ENCODE measurements around the gene MED13.
"Not testable (repeated sequence)": the region's sequence is repeated elsewhere in the genome, so short reads cannot be mapped to it uniquely, and the experiment has no call there.

MED13 gene

DNA sequence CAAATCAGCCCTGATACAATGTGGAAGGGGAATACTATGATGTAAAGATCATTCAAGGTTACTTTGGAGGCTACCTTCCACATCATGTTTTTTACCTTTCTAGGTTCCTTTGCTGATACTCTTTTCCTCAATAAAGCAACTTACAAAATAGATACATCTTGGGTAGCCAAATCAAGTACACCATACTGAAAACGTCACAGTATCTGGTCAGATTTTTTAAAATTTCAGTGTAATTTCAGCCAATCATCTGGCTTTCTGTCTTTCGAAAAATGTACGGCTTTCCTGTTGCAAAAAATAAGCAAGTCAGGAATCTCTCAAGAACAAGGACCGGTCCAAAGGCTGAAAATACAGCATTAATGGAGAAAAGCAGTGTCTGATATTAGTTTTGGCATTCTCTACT lies 15.6 kb upstream of the MED13 start:
- Histone ChIP-seq H3K9me3 (no peaks in the 10 kb centered on the region), H3K4me1 (ENCODE audit: control insufficient read depth in 1 of 2, insufficient read depth in 1 of 2, low read depth in 1 of 2, low read length in 1 of 2) (no peaks in the 10 kb centered on the region), H3K36me3 (no peaks in the 10 kb centered on the region), H3K27me3 (peaks cover 34% of the 10 kb centered on the region), H3K27ac (no peak overlapping the region), H3K4me3 (ENCODE audit: low read depth in 1 of 2, low read length in 1 of 2) (no peak overlapping the region)
- TF ChIP-seq, protein P1, sequence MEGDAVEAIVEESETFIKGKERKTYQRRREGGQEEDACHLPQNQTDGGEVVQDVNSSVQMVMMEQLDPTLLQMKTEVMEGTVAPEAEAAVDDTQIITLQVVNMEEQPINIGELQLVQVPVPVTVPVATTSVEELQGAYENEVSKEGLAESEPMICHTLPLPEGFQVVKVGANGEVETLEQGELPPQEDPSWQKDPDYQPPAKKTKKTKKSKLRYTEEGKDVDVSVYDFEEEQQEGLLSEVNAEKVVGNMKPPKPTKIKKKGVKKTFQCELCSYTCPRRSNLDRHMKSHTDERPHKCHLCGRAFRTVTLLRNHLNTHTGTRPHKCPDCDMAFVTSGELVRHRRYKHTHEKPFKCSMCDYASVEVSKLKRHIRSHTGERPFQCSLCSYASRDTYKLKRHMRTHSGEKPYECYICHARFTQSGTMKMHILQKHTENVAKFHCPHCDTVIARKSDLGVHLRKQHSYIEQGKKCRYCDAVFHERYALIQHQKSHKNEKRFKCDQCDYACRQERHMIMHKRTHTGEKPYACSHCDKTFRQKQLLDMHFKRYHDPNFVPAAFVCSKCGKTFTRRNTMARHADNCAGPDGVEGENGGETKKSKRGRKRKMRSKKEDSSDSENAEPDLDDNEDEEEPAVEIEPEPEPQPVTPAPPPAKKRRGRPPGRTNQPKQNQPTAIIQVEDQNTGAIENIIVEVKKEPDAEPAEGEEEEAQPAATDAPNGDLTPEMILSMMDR (IDR thresholded peaks at IDR 0.05), result no peak

DNA sequence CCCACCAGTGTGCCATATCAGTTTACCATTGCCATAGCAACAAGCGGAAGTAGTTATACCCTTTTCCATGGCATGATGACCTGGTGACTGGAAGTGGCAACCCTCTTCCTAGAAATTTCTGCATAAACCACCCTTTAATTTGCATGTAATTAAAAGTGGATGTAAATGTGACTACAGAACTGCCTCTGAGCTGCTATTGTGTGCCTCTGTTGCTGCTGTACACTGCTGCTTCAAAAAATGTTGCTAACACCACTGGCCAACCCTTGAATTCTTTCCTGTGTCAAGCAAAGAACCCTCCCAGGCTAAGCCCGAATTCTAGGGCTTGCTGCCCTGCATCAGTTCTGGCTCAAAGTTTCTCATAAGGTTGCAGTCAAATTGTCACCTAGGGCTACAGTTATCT lies 12.9 kb upstream of the MED13 start:
- Histone ChIP-seq H3K4me3 (ENCODE audit: low read depth in 1 of 2, low read length in 1 of 2) (no peak overlapping the region), H3K36me3 (no peaks in the 10 kb centered on the region), H3K4me1 (ENCODE audit: control insufficient read depth in 1 of 2, insufficient read depth in 1 of 2, low read depth in 1 of 2, low read length in 1 of 2) (no peaks in the 10 kb centered on the region), H3K9me3 (no peaks in the 10 kb centered on the region), H3K27me3 (peaks cover 36% of the 10 kb centered on the region), H3K27ac (no peak overlapping the region)
- TF ChIP-seq, protein P1 (IDR thresholded peaks at IDR 0.05), result no peak

DNA sequence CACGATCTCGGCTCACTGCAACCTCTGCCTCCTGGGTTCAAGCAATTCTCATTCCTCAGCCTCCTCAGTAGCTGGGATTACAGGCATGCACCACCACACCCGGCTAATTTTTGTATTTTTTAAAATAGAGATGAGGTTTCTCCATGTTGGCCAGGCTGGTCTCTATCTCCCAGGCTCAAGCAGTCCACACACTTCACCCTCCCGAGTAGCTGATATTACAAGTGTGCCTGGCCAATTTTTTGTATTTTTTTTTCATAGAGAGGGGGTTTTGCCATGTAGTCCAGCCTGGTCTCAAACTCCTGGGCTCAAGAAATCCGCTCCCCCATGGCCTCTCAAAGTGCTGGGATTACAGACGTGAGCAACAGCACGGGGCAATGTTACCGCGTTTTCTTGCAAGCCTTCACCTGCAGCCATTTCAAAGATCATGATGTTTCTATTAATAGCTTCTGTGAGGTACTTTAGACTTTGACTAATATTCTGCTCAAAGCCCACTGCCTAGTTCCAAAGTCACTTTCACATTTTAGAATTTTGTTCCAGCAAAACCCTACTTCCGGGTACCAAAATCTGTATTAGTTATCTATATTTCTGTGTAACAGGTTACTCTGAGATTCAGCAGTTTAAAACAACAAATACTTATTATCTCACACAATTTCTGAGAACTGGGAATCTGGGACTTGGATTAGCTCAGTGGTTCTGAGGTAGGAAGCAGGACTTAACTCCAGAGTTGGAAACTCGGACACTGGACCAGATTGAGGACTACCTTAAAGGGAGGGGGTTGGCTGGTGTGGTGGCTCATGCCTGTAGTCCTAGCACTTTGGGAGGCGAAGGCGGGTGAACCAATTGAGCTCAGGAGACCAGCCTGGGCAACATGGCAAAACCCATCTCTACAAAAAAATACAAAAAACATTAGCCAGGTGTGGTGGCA lies 12.0 kb upstream of the MED13 start:
- Histone ChIP-seq H3K36me3 (no peaks in the 10 kb centered on the region), H3K27me3 (peaks cover 36% of the 10 kb centered on the region), H3K9me3 (no peaks in the 10 kb centered on the region), H3K27ac (no peak overlapping the region), H3K4me3 (ENCODE audit: low read depth in 1 of 2, low read length in 1 of 2) (no peak overlapping the region), H3K4me1 (ENCODE audit: control insufficient read depth in 1 of 2, insufficient read depth in 1 of 2, low read depth in 1 of 2, low read length in 1 of 2) (no peaks in the 10 kb centered on the region)
- TF ChIP-seq, protein P1 (IDR thresholded peaks at IDR 0.05), result no peak

DNA sequence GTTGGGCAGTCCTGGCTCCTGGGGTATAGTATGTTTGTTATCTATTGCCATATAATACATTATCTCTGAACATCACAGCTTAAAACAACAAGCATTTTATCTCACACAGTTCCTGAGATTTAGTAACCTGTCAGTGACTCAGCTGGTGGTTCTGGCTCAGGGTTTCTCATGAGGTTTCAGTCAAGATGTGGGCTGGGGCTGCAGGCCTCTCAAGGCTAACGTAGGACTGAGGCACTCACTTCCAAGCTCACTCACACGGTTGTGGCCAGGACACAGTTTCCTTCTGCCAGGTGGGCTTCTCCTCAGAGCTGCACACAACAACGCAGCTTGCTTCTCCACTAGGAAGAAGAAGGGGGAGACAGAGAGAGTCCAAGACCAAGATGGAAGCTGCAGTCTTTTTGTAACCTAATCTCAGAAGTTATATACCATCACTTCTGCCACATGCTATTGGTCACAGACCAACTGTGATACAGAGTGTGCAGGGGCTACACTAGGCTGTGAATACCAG lies 10.3 kb upstream of the MED13 start:
- Histone ChIP-seq H3K4me3 (ENCODE audit: low read depth in 1 of 2, low read length in 1 of 2) (no peak overlapping the region), H3K36me3 (no peaks in the 10 kb centered on the region), H3K27ac (no peak overlapping the region), H3K9me3 (no peaks in the 10 kb centered on the region), H3K4me1 (ENCODE audit: control insufficient read depth in 1 of 2, insufficient read depth in 1 of 2, low read depth in 1 of 2, low read length in 1 of 2) (no peaks in the 10 kb centered on the region), H3K27me3 (peaks cover 36% of the 10 kb centered on the region)
- TF ChIP-seq, protein P1 (IDR thresholded peaks at IDR 0.05), result no peak

DNA sequence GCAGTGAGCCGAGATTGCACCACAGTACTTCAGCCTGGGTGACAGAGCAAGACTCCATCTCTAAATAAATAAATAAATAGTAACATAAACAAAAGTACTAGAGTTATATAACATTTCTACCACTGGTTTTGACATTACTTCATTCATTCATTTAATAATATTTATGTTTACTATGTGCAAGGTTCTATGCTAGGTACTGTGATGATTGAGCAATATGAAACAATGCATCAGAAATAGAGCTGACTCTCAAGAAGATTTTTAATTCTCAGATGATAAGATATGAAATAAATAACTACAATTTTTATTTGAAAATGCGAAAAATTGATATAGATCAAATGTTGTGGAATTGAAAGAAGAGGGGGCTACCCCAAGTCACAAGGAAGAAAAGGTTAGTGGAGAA lies 8.9 kb upstream of the MED13 start:
- no peaks in the 10 kb centered on the region for H3K4me1 ChIP-seq (ENCODE audit: control insufficient read depth in 1 of 2, insufficient read depth in 1 of 2, low read depth in 1 of 2, low read length in 1 of 2)
- TF ChIP-seq, protein P1 (IDR thresholded peaks at IDR 0.05), result no peak
- no peaks in the 10 kb centered on the region for H3K36me3 ChIP-seq
- no peak overlapping the region for H3K27ac ChIP-seq
- H3K4me3 ChIP-seq (ENCODE audit: low read depth in 1 of 2, low read length in 1 of 2), result no peak overlapping the region
- H3K27me3 ChIP-seq, result peaks cover 27% of the 10 kb centered on the region
- no peaks in the 10 kb centered on the region for H3K9me3 ChIP-seq

DNA sequence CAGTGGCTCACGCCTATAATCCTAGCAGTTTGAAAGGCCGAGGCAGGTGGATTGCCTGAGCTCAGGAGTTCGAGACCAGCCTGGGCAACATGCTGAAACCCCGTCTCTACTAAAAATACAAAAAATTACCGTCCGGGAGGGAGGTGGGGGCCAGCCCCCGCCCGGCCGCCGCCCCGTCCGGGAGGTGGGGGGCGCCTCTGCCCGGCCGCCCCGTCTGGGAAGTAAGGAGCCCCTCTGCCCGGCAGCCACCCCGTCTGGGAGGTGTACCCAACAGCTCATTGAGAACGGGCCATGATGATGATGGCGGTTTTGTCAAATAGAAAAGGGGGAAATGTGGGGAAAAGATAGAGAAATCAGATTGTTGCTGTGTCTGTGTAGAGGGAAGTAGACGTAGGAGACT lies 7.8 kb upstream of the MED13 start:
- not testable (repeated sequence) for H3K36me3 ChIP-seq; H3K9me3 ChIP-seq; H3K4me3 ChIP-seq (ENCODE audit: low read depth in 1 of 2, low read length in 1 of 2); H3K4me1 ChIP-seq (ENCODE audit: control insufficient read depth in 1 of 2, insufficient read depth in 1 of 2, low read depth in 1 of 2, low read length in 1 of 2); H3K27ac ChIP-seq
- peaks cover 16% of the 10 kb centered on the region for H3K27me3 ChIP-seq

Data from neutrophil (primary cell).